MM.1S (cell line): ENCODE results near the gene DKK3.

Experiments
- DNase-seq: peaks from one replicate; pipeline ENCODE4 v3.0.0-alpha.2; 2015
- H2AFZ ChIP-seq: fragments of 300-600 bp; sonication (generic); 2 replicates; pipeline ENCODE4 v1.6.0; 2016; ENCODE audit warnings: antibody characterized with exemption, low read length
- H3F3A ChIP-seq: fragments of 300-600 bp; sonication (generic); 2 replicates; pipeline ENCODE4 v1.6.1; 2016; ENCODE audit warnings: mild to moderate bottlenecking, antibody characterized with exemption, low read length, moderate library complexity, mixed read lengths; ENCODE audit not compliant: insufficient read depth
- H3K27ac ChIP-seq: fragments of 300-600 bp; sonication (generic); 2 replicates; pipeline ENCODE4 v1.5.1; 2016; ENCODE audit warnings: mild to moderate bottlenecking, low read length
- H3K27me3 ChIP-seq: fragments of 300-600 bp; sonication (generic); replicated peaks from 2 replicates; pipeline ENCODE4 v1.6.0; 2016; ENCODE audit warnings: low read length; ENCODE audit not compliant: insufficient read depth
- H3K36me3 ChIP-seq: fragments of 300-600 bp; sonication (generic); replicated peaks from 2 replicates; pipeline ENCODE4 v1.6.1; 2016; ENCODE audit warnings: mild to moderate bottlenecking, low read length, mixed read lengths; ENCODE audit not compliant: insufficient read depth
- H3K4me1 ChIP-seq: fragments of 300-600 bp; sonication (generic); 2 replicates; pipeline ENCODE4 v1.6.1; 2016; ENCODE audit warnings: low read length, mixed read lengths
- H3K4me2 ChIP-seq: fragments of 300-600 bp; sonication (generic); 2 replicates; pipeline ENCODE4 v1.6.0; 2016; ENCODE audit warnings: low read depth, low read length
- H3K4me3 ChIP-seq: fragments of 300-600 bp; sonication (generic); 2 replicates; pipeline ENCODE4 v1.5.1; 2016; ENCODE audit warnings: low read length, mixed read lengths
- H3K79me2 ChIP-seq: fragments of 300-600 bp; sonication (generic); 2 replicates; pipeline ENCODE4 v1.6.1; 2016; ENCODE audit warnings: mixed run types, low read length, mixed read lengths
- H3K9ac ChIP-seq: fragments of 300-600 bp; sonication (generic); 2 replicates; pipeline ENCODE4 v1.6.1; 2016; ENCODE audit warnings: low read length, mixed read lengths
- H3K9me2 ChIP-seq: fragments of 300-600 bp; sonication (generic); replicated peaks from 2 replicates; pipeline ENCODE4 v1.6.1; 2016; ENCODE audit warnings: mild to moderate bottlenecking, low read length, mixed read lengths; ENCODE audit not compliant: insufficient read depth
- H3K9me3 ChIP-seq: fragments of 300-600 bp; sonication (generic); replicated peaks from 2 replicates; pipeline ENCODE4 v1.6.1; 2016; ENCODE audit warnings: mild to moderate bottlenecking, low read length, mixed read lengths; ENCODE audit not compliant: insufficient read depth
- H4K20me1 ChIP-seq: fragments of 300-600 bp; sonication (generic); 2 replicates; pipeline ENCODE4 v1.6.1; 2016; ENCODE audit warnings: mild to moderate bottlenecking, low read length, moderate library complexity, mixed read lengths; ENCODE audit not compliant: insufficient read depth
- EZH2 ChIP-seq: fragments of 300-600 bp; sonication (generic); optimal IDR thresholded peaks from 2 replicates; pipeline ENCODE3; 2017; ENCODE audit warnings: low read depth, mild to moderate bottlenecking, antibody characterized with exemption, low read length, mixed read lengths
- EZH2phosphoT487 ChIP-seq: fragments of 300-600 bp; sonication (generic); IDR thresholded peaks from 2 replicates; pipeline ENCODE4 v1.6.1; 2018; ENCODE audit warnings: antibody characterized with exemption, low read length
- TF ChIP-seq, protein P1 (sequence below): fragments of 300-600 bp; sonication (generic); IDR thresholded peaks from 2 replicates; pipeline ENCODE4 v1.5.1; 2016; ENCODE audit warnings: antibody characterized with exemption, low read length, mixed read lengths

Gene DKK3

DNA sequence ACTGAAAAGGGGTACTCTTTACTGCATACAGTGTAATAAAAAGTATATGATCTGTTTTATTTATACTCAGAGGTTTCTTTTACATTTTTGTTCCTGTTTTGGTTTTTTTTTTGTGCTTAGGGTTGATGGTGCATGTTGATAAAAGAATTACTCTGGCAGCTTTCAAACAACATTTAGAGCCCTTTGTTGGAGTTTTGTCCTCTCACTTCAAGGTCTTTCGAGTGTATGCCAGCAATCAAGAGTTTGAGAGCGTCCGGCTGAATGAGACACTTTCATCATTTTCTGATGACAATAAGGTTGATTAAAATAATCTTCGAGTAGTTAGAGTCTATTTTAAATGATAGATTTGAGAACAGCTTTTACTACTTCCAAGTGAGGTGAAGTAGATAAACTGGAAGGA is 60.6 kb downstream of the DKK3 start:
- Histone ChIP-seq H3F3A (no peaks in the 10 kb centered on the region), H3K4me2 (no peak overlapping the region), H3K79me2 (no peaks in the 10 kb centered on the region), H3K9me2 (no peaks in the 10 kb centered on the region), H3K27me3 (no peaks in the 10 kb centered on the region), H3K9ac (no peak overlapping the region), H3K27ac (no peak overlapping the region), H3K4me1 (no peaks in the 10 kb centered on the region), H3K9me3 (no peaks in the 10 kb centered on the region), H2AFZ (no peak overlapping the region), H3K36me3 (peaks cover 8% of the 10 kb centered on the region; the same call in 1 of the 2 replicates), H4K20me1 (no peaks in the 10 kb centered on the region), H3K4me3 (no peak overlapping the region)
- DNase-seq, result no peak
- TF ChIP-seq EZH2phosphoT487 (no peak), EZH2 (no peak)
- TF ChIP-seq, protein P1, sequence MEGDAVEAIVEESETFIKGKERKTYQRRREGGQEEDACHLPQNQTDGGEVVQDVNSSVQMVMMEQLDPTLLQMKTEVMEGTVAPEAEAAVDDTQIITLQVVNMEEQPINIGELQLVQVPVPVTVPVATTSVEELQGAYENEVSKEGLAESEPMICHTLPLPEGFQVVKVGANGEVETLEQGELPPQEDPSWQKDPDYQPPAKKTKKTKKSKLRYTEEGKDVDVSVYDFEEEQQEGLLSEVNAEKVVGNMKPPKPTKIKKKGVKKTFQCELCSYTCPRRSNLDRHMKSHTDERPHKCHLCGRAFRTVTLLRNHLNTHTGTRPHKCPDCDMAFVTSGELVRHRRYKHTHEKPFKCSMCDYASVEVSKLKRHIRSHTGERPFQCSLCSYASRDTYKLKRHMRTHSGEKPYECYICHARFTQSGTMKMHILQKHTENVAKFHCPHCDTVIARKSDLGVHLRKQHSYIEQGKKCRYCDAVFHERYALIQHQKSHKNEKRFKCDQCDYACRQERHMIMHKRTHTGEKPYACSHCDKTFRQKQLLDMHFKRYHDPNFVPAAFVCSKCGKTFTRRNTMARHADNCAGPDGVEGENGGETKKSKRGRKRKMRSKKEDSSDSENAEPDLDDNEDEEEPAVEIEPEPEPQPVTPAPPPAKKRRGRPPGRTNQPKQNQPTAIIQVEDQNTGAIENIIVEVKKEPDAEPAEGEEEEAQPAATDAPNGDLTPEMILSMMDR, result no peak

DNA sequence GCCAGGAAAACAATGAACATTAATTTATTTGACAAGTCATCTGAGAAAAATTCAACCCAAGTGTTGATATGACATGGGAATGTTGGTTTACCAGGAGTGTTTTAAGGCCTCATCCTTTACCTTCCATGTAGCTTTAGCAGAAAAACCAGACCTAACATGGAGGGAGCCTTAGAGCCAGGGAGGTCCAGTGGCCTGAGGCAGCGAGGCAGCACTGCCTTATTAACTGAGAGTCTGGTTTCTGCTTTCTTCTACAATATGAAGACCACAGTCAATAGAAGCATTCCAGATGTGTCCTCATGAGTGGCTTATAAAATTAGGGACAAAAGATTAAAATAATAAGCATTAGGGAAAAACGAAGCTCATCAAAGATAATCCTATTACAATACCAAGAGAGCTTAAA is 61.5 kb downstream of the DKK3 start:
- H2AFZ ChIP-seq, result no peak overlapping the region
- no peak for TF ChIP-seq EZH2
- TF ChIP-seq EZH2phosphoT487, result no peak
- TF ChIP-seq, protein P1, result no peak
- 0 out of 2 replicates have a peak, but pooled peaks cover 7% of the 10 kb centered on the region for H3K36me3 ChIP-seq

DNA sequence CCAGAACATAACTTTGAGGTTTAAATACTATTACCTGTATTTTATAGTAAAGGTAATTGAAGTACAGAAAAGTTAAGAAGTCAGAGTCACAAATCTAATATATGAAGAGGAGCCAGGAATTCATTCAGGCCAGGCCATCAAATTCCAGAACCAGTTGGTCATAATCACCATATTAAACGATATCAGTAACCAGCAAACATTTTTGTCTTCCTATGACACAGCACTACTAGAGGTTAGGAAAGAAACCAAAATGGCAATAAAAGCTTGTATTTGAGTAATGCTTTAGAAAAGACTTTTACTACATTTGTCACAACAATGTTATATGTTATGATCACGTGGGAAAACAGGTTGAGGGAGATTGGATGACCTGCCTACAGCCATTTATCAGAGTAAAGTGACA is 62.2 kb downstream of the DKK3 start:
- Histone ChIP-seq H3K4me2 (no peak overlapping the region), H3K36me3 (0 out of 2 replicates have a peak, but pooled peaks cover 3% of the 10 kb centered on the region), H3K9me2 (no peaks in the 10 kb centered on the region), H4K20me1 (no peaks in the 10 kb centered on the region), H3K4me3 (no peak overlapping the region), H3K9ac (no peak overlapping the region), H3K27ac (no peak overlapping the region), H3K9me3 (no peaks in the 10 kb centered on the region), H3F3A (no peaks in the 10 kb centered on the region), H2AFZ (no peak overlapping the region), H3K79me2 (no peaks in the 10 kb centered on the region), H3K27me3 (no peaks in the 10 kb centered on the region), H3K4me1 (no peaks in the 10 kb centered on the region)
- no peak for DNase-seq
- TF ChIP-seq, protein P1, result no peak
- TF ChIP-seq EZH2 (no peak), EZH2phosphoT487 (no peak)

More for the DNA sequence above, 61.5 kb downstream of the DKK3 start:
- Histone ChIP-seq H3K9me3 (no peaks in the 10 kb centered on the region), H3K9me2 (no peaks in the 10 kb centered on the region), H4K20me1 (no peaks in the 10 kb centered on the region), H3K4me1 (no peaks in the 10 kb centered on the region), H3K27ac (no peak overlapping the region), H3K4me2 (no peak overlapping the region), H3K79me2 (no peaks in the 10 kb centered on the region), H3K27me3 (no peaks in the 10 kb centered on the region), H3F3A (no peaks in the 10 kb centered on the region), H3K4me3 (no peak overlapping the region), H3K9ac (no peak overlapping the region)
- DNase-seq, result no peak
